ENCODE measurements around the gene KIAA0930. TPM values are rescaled to one million over a fixed set of nuclear protein-coding genes. Genes with fewer than 3 reads are reported as not detected.

The KIAA0930 gene
- polyA plus RNA-seq, 6 donors from 2014 or later: 2.8 to 5.7 (median 5.0) TPM

- no peaks in the 10 kb centered on the region for H3K36me3 Mint-ChIP-seq
- no peaks in the 10 kb centered on the region for H3K9me3 Mint-ChIP-seq
- peaks cover 28 to 73% (median 40%) of the 10 kb centered on the region in 3 donors for H3K4me1 Mint-ChIP-seq
- ATAC-seq (ENCODE audit: low read depth in 2 of 2) (no peak), DNase-seq (no peak)
- no peak overlapping the region for H3K4me3 Mint-ChIP-seq
- no peaks in the 10 kb centered on the region for H3K27me3 Mint-ChIP-seq
- H3K27ac Mint-ChIP-seq: peak overlapping the region in 3 of 6 donors; percentile 13 to 82 (median 21)
These were observed 12.9 kb downstream of the KIAA0930 start for GRCh38 chr22:45227645-45228400.

DNA sequence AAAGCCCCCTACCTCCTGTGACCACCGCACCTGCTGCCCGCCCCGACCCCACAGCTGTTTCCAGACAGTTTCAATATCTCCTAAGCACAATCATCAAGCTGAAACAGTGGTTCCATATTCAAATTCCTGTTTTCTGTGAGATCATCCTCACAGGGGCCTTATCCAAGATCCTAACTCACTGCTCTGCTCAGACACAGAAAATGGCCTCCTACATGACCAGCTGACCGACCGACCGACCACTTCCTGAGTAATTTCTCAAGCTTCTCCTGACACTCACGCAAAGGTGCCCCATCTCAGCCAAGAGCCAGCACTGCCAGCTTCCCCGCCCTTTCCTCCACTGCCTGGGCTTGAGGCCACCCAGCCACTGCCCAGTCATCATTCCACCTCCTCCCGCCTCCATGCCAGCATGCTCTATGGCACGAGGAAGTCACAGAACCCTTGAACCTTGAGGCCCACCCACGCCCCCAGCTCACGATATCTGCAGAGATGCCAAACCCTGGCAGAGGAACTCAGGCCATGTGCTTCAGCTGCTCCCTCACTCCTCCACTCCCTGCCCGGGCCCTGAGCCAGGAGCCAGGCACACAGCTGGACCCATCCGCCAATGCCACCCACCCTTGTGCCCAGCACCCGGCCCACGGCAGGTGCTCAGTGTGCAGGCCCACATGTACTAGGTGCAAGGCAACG lies 14.0 kb downstream of the KIAA0930 start:
- no peak for ATAC-seq (ENCODE audit: low read depth in 2 of 2)
- no peak overlapping the region for H3K4me3 Mint-ChIP-seq
- no peaks in the 10 kb centered on the region for H3K9me3 Mint-ChIP-seq
- H3K36me3 Mint-ChIP-seq: no peaks in the 10 kb centered on the region
- H3K27me3 Mint-ChIP-seq: no peaks in the 10 kb centered on the region
- peaks cover 29 to 71% (median 44%) of the 10 kb centered on the region in 3 donors for H3K4me1 Mint-ChIP-seq
- H3K27ac Mint-ChIP-seq: peak overlapping the region in 2 of 6 donors; percentile 78 to 94
- no peak for DNase-seq

GRCh38 chr22:45225732-45226502 lies 14.8 kb downstream of the KIAA0930 start:
- no peaks in the 10 kb centered on the region for H3K36me3 Mint-ChIP-seq
- ATAC-seq (ENCODE audit: low read depth in 2 of 2): no peak
- no peak overlapping the region for H3K4me3 Mint-ChIP-seq
- H3K4me1 Mint-ChIP-seq: peaks cover 28 to 70% (median 44%) of the 10 kb centered on the region in 3 donors
- no peaks in the 10 kb centered on the region for H3K9me3 Mint-ChIP-seq
- no peaks in the 10 kb centered on the region for H3K27me3 Mint-ChIP-seq
- DNase-seq: no peak
- peak overlapping the region in 2 of 6 donors; percentile 24 to 94 for H3K27ac Mint-ChIP-seq

DNA sequence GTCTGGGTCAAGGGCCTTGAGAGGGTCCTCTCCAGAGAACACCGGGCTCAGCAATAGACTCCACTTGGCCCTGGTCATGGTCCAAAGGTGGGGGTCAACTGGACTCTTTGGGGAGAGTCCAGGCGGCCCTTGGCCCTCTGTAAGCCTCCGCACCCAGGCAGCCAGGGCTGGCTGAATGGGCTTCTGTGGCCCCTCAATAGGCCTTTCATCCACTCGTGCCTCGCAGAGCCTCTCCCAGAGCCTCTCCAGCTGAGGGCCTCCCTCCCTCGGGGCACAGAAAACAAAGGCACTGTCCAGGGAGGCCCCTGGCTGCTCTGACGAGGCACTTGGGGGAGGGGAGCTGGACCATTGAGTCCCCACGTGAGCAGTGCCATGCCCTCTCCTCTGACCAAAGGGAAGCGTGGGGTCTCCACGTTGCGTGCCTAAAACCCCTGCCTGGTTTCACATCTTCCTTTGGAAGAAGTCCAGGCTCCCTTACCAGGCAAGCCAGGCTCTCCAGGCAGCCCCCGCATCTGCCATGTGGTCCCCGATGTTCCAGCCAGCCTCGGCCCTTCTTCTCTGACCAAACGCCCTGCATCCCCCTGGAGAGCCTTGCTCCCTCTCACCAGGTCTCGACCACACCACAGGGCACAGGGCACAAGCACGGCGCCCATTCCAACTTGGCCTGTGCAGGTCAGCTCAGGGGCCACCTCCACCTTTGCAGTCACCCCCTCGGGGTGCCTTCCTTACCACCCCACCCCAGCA lies 15.5 kb downstream of the KIAA0930 start:
- no peaks in the 10 kb centered on the region for H3K36me3 Mint-ChIP-seq

GRCh38 chr22:45224331-45224730 lies 16.4 kb downstream of the KIAA0930 start:
- Mint-ChIP-seq H3K27ac (no peak overlapping the region), H3K4me3 (peak overlapping the region in 1 of 8 donors; percentile 53), H3K27me3 (no peaks in the 10 kb centered on the region), H3K9me3 (no peaks in the 10 kb centered on the region), H3K36me3 (no peaks in the 10 kb centered on the region), H3K4me1 (peaks cover 32 to 67% (median 46%) of the 10 kb centered on the region in 3 donors)
- DNase-seq: no peak
- no peak for ATAC-seq (ENCODE audit: low read depth in 2 of 2)

More for the DNA sequence above, 15.5 kb downstream of the KIAA0930 start:
- H3K4me3 Mint-ChIP-seq: no peak overlapping the region
- DNase-seq (no peak), ATAC-seq (ENCODE audit: low read depth in 2 of 2) (no peak)
- H3K4me1 Mint-ChIP-seq: peaks cover 32 to 71% (median 44%) of the 10 kb centered on the region in 3 donors
- H3K9me3 Mint-ChIP-seq: no peaks in the 10 kb centered on the region
- H3K27me3 Mint-ChIP-seq: no peaks in the 10 kb centered on the region
- H3K27ac Mint-ChIP-seq: peak overlapping the region in 1 of 6 donors; percentile 24

GRCh38 chr22:45223304-45224117 lies 17.2 kb downstream of the KIAA0930 start:
- Mint-ChIP-seq H3K4me1 (peaks cover 32 to 67% (median 54%) of the 10 kb centered on the region in 3 donors), H3K9me3 (no peaks in the 10 kb centered on the region), H3K27me3 (no peaks in the 10 kb centered on the region), H3K27ac (peak overlapping the region in 3 of 6 donors; percentile 20 to 33 (median 33)), H3K36me3 (no peaks in the 10 kb centered on the region), H3K4me3 (peak overlapping the region in 3 of 8 donors; percentile 32 to 55 (median 47))
- DNase-seq (no peak), ATAC-seq (ENCODE audit: low read depth in 2 of 2) (no peak)

DNA sequence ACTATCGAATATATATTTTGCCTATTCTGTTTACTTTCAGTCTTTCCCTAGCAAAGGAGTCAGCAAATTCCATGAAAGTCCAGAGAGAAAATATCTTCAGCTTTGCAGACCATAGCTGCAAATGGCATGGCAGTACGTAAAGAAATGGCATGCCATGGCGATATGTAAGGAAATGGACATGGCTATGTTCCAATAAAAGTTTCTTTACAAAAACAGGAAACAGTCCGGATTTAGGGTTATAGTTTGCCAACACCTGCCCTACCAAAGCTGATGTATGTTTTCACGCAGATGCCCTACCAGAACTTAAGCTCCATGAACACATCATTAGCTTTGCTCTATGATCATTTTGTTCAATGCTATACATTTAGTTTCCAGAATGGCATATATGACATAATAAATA lies 19.5 kb downstream of the KIAA0930 start:
- Mint-ChIP-seq H3K4me3 (no peak overlapping the region), H3K9me3 (no peaks in the 10 kb centered on the region), H3K27ac (peak overlapping the region in 3 of 6 donors; percentile 26 to 95 (median 83)), H3K27me3 (no peaks in the 10 kb centered on the region), H3K36me3 (no peaks in the 10 kb centered on the region), H3K4me1 (peaks cover 19 to 51% (median 50%) of the 10 kb centered on the region in 3 donors)
- ATAC-seq (ENCODE audit: low read depth in 2 of 2) (no peak), DNase-seq (no peak)

DNA sequence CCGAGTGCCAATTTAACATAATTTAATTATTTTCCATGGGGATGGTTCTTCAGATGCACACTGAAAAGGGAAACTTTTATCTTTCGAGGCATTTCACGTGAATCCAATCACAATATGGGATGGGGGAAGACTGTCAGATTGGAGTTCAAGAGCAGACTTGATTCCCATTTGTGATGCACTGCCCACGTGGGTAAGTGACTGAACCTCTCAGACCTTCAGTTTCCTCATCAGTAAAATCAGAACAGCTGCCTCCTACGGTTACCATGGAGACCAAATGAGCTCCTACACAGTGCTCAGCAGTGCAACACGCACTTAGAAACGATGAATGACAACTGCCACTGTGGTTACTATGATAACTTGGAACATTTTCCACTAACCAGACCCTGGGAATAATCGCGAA lies 21.7 kb downstream of the KIAA0930 start:
- Mint-ChIP-seq H3K4me1 (peaks cover 20 to 55% (median 36%) of the 10 kb centered on the region in 3 donors), H3K27me3 (no peaks in the 10 kb centered on the region), H3K4me3 (no peak overlapping the region), H3K27ac (peak overlapping the region in 2 of 6 donors; percentile 5 to 53), H3K36me3 (no peaks in the 10 kb centered on the region), H3K9me3 (no peaks in the 10 kb centered on the region)
- peak; percentile 38 to 58 for ATAC-seq (ENCODE audit: low read depth in 2 of 2)
- DNase-seq: no peak

GRCh38 chr22:45217806-45218205 lies 22.9 kb downstream of the KIAA0930 start:
- no peaks in the 10 kb centered on the region for H3K27me3 Mint-ChIP-seq
- ATAC-seq (ENCODE audit: low read depth in 2 of 2): no peak

DNA sequence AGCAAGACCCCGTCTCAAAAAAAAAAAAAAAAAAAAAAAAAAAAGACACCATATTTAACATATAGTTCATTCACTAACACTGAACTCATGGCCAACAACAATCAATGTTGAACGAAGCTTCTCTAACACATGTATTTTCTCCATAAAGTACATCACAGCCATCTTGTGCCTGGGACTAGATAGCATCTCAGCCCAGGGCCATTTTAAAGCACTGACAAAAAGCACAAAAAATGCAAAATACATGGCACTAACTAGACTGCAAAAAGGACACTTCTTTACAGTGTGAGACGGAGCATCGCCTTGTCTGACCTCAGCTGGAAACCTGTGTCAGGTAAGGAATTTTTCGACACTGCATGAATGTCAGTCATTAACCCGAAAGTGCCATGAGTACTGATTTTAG lies 23.3 kb downstream of the KIAA0930 start:
- ATAC-seq (ENCODE audit: low read depth in 2 of 2): no peak
- H3K27ac Mint-ChIP-seq: no peak overlapping the region
- no peak overlapping the region for H3K4me3 Mint-ChIP-seq
- H3K36me3 Mint-ChIP-seq: no peaks in the 10 kb centered on the region
- H3K4me1 Mint-ChIP-seq: peaks cover 21 to 52% (median 34%) of the 10 kb centered on the region in 3 donors
- H3K27me3 Mint-ChIP-seq: no peaks in the 10 kb centered on the region
- no peak for DNase-seq
- no peaks in the 10 kb centered on the region for H3K9me3 Mint-ChIP-seq

More at GRCh38 chr22:45217806-45218205, 22.9 kb downstream of the KIAA0930 start:
- DNase-seq: no peak
- Mint-ChIP-seq H3K4me3 (no peak overlapping the region), H3K4me1 (peaks cover 25 to 55% (median 36%) of the 10 kb centered on the region in 3 donors), H3K27ac (no peak overlapping the region), H3K36me3 (no peaks in the 10 kb centered on the region), H3K9me3 (no peaks in the 10 kb centered on the region)

GRCh38 chr22:45216133-45217003 lies 24.3 kb downstream of the KIAA0930 start:
- no peak for ATAC-seq (ENCODE audit: low read depth in 2 of 2)

More at GRCh38 chr22:45216133-45217003, 24.3 kb downstream of the KIAA0930 start:
- Mint-ChIP-seq H3K4me3 (peak overlapping the region in 1 of 8 donors; percentile 29), H3K9me3 (no peaks in the 10 kb centered on the region), H3K4me1 (peaks cover 21 to 44% (median 33%) of the 10 kb centered on the region in 3 donors), H3K36me3 (no peaks in the 10 kb centered on the region), H3K27me3 (no peaks in the 10 kb centered on the region), H3K27ac (peak overlapping the region in 1 of 6 donors; percentile 20)
- DNase-seq: no peak

Data from naive B cell (primary cell).